PC-3 (cell line): ENCODE measurements around the gene RC3H2.

ENCODE experiments used
- CTCF ChIP-seq: fragments of 300-600 bp; sonication (generic); conservative IDR thresholded peaks from 2 replicates; pipeline ENCODE4 v1.5.1; 2017; ENCODE audit warnings: antibody characterized with exemption, low read depth, mild to moderate bottlenecking, low read length
- EZH2 ChIP-seq: fragments of 300-600 bp; sonication (generic); IDR thresholded peaks from one replicate; pipeline ENCODE4 v1.6.1; 2017; ENCODE audit warnings: antibody characterized with exemption, mild to moderate bottlenecking, low read length; ENCODE audit not compliant: unreplicated experiment

GRCh38 chr9:122819326-122819725 lies 85.8 kb downstream of the RC3H2 start:
- no peak for TF ChIP-seq CTCF
- no peak for TF ChIP-seq EZH2
